Activated CD4-positive, alpha-beta T cell treated with anti-CD3 and anti-CD28 coated beads, Interleukin-2, Interleukin-6, amounts not matched to agents 100 ng/mL and 50 ng/mL, durations not matched to agents 16 hours and 8 hours (primary cell): ENCODE measurements around the gene HNRNPL.
"Not testable (repeated sequence)": the region's sequence is repeated elsewhere in the genome, so short reads cannot be mapped to it uniquely, and the experiment has no call there.

Experiments used
- DNase-seq: peaks from one replicate; pipeline ENCODE4 v3.0.0-alpha.2; 2020

The HNRNPL gene

DNA sequence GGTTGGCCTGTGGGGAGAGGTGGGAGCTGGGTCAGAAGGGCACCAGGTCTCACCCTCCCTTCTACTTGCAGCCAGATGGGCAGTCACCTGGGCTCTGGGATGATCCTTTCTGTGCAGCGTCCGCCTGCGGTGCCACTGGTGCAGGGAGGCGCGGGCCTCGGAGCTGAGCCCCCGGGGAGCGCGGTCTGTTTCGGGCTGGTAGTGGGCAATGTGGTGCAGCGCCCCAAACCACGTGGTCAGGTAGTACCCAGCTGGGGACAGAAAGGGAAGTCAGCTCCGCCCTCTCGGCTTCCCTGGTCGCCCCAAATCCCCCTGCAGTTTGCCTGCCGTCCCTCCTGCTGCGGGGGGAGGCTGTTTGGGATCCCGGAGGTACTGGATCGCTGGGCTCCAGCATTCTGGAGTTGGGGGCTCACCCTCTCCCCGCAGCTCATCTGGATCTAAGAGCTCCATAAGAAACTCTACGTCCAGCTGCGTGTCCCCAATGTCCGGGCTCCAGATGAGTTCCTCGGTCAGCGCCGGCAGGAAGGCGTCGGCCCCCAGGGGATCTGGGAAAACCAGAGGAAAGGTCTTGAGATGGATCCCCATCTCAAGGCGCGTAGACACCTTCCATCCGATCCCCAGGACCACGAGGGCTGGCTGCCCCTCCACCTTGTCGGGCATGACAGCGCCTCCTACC lies 19.5 kb upstream of the HNRNPL start:
- peak; percentile 62 for DNase-seq

DNA sequence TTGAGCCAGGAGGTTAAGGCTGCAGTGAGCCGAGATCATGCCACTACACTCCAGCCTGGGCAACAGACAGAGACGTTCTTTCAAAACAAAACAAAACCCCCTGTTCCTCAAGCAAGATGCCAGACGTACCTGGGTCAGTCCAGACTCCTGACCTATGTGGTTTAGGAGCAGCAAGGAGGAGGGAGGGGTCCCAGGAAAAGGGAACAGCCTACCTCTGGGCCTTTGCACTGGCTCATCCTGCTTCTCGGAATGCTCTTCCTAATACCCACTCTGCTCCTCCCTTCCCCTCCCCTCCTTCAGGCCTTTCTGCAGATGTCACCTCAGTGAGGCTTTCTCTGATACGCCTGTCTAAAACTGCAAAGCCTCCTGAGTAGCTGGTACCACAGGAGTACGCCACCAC lies 18.8 kb upstream of the HNRNPL start:
- no peak for DNase-seq

DNA sequence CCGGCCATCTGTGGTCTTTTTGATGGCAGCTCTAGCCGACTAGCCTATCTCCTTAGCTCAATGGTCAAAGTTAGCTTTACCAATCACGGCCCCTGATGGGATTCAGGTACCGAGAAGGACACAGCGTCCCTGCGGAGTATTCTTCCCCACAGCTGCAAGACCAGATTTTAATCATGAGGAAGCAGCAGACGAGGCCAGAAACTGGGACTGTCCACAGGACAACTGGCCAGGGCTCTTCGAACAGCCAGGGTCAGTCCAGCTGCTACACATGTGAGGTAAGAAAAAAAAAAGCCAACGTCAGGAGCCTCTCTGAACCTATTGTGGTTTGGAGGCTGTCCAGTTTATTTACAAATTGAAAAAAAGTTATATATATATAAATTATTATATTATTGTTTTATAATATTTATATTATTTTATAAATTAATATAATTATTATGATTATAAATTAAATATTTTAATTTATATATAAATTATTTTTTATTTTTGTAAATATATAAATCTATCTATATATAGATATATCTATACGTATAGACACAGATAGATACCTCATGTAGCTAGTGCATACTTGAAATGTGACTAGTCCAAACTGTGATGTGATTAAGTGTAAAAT lies 17.5 kb upstream of the HNRNPL start:
- no peak for DNase-seq

DNA sequence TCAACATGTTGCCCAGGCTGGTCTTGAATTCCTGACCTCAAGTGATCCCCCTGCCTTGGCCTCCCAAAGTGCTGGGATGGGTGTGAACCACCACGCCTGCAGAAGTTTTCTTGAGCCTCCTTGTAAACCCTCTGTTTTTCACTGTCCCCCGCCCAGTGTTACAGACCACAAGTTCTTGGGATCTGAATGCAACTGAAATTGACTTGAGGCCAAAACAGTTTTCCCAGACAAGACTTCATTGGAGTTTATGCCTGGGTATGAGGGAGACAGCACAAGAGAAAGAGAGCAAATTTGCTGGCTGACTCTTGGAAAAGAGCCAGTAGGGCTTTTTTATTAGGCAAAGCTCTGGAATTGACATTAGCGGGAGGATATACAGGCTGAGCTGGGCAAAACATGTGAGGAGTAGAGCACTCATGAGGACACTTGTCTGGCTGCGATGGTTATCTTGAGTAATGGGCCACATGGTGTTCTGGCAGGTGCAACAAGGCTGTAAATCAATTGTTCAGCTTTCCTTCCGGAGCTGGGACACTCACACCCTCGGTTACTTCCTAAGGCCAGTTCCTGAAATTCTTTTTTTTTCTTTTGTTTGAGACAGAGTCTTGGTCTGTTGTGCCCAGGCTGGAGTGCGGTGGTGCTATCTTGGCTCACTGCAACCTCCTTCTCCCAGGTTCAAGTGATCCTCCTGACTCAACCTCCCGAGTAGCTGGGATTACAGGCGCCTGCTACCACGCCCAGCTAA lies 12.7 kb upstream of the HNRNPL start:
- no peak for DNase-seq

DNA sequence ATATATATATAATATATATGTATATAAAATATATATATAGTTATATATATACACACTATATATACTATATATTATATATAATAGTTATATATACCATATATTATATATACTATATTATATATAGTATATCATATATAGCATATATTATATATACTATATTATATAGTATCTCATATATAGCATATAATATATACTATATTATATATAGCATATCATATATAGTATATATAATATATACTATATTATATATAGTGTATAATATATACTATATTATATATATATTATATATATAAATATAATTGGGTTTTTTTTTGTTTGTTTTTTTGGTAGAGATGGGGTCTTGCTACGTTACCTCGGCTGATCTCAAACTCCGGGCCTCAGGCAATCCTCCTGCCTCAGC lies 11.6 kb upstream of the HNRNPL start:
- DNase-seq, result no peak

DNA sequence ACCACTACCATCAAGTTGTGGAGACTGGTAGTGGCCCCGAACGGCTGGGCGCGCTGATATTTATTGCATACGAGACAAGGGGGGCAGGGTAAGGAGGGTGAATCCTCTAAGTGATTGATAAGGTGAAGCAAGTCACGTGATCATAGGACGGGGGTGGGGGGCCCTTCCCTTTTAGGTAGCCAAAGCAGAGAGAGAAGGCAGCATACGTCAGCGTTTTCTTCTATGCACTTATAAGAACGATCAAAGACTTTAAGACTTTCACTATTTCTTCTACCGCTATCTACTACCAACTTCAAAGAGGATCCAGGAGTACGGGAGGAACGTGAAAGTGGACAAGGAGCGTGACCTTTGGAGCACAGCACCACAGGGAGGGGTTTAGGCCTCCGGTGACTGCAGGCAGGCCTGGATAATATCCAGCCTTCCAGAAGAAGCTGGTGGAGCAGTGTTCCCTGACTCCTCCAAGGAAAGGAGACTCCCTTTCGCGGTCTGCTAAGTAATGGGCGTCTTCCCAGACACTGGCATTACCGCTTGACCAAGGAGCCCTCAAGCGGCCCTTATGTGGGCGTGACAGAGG lies 9.9 kb upstream of the HNRNPL start:
- not testable (repeated sequence) for DNase-seq

DNA sequence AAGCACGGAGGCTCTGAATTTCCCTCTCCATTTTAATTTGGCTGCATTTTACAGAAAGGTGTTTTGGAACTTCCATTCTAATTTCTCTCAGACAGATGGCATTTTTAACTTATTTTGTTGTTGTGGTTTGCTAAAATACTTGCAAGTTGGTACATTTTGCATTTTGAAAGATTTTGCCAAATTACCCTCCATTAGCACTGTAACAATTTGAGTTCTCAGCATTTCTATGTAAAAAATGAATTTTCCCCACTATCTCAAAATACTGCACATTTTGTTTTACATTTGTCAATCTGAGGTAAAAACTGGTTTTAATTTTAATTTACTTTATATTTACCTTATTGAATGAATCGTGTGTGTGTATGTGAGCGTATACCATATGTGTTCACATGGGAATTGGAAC lies 7.0 kb upstream of the HNRNPL start:
- no peak for DNase-seq

DNA sequence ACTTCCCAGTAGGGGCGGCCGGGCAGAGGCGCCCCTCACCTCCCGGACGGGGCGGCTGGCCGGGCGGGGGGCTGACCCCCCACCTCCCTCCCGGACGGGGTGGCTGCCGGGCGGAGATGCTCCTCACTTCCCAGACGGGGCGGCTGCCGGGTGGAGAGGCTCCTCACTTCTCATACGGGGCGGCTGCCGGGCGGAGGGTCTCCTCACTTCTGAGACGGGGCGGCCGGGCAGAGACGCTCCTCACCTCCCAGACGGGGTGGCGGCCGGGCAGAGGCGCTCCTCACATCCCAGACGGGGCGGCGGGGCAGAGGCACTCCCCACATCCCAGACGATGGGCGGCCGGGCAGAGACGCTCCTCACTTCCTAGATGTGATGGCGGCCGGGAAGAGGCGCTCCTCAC lies 6.0 kb upstream of the HNRNPL start:
- not testable (repeated sequence) for DNase-seq

DNA sequence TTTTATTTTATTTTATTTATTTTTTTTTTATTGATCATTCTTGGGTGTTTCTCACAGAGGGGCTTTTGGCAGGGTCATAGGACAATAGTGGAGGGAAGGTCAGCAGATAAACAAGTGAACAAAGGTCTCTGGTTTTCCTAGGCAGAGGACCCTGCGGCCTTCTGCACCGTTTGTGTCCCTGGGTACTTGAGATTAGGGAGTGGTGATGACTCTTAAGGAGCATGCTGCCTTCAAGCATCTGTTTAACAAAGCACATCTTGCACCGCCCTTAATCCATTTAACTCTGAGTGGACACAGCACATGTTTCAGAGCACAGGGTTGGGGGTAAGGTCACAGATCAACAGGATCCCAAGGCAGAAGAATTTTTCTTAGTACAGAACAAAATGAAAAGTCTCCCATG lies 5.2 kb upstream of the HNRNPL start:
- not testable (repeated sequence) for DNase-seq

DNA sequence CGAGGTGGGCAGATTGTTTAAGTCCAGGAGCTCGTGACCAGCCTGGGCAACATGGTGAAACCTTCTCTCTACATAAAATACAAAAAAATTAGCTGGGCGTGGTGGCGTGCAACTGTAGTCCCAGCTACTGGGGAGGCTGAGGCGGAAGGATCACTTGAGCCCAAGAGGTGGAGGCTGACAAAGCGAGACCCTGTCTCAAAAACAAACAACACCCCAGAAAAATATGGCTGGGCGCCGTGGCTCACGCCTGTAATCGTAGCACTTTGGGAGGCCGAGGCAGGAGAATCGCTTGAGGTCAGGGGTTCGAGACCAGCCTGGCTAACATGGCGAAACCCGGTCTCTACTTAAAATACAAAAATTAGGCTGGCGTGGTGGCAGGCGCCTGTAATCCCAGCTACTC lies 3.4 kb upstream of the HNRNPL start:
- no peak for DNase-seq

DNA sequence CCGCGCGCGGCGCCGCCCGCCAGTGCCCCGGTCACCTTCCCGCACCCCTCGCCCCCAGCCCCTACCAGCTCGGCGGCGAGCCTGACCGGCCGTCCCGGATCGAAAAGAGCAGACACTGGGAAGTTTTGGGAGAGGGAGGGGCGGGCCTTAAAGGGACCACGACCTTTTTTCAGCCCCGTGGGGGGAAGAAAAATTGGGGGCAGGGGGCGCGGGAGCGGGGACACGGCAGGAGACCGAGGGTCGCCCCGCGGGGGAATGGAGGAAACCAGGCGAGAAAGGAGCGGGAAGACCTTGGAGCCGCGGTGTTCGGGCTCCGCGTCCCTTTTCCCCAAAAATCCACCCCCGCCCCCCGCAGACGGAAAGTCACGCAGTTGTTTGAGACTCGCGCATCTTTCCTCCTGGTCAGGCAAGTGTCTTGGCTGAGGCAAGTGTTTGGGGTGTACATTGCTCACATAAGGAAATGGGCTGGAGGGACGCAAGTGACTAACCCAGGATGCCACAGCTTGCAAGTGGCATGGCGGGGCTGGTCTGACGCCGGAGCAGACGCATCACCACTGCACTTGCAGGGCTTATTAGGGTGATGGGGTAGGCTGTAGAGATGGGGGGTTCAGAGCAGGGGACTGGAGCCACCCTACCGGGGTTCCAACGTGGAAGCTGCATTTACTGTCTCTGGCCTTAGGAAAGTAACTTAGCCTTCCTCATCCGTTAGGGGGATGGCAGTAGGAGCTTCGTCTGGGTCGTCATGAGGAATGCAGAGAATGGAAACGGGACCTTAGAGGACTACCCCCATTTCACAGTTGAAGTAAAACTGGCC lies 2.7 kb upstream of the HNRNPL start:
- DNase-seq, result peak; percentile 77

DNA sequence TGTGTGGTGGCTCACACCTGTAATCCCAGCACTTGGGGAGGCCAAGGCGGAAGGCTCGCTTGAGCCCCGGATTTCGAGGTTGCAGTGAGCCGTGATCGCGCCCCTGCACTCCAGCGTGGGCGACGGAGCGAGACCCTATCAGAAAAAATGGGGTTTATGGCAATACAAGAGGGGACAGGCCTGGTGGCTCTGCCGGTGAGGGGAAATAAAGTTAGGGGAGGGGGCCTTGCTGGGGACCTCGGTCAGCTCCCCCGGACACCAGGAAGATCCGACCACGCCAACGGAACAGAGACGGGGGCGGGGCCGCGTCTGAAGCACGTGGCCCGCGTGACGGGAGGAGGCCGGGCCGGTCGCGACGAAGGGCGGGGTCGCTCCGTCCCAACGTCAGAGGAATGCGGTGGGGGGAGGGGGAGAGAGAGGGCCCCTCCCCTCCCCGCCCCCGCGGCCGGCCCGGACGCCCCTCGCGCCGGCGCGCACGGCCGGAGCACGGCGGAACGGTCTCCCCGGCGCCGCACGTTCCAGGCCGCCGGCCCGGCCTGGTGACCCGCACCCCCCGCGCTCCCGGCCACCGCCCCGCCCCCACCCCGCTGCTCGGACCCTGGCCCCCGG lies 1.9 kb upstream of the HNRNPL start:
- peak; percentile 96 for DNase-seq

DNA sequence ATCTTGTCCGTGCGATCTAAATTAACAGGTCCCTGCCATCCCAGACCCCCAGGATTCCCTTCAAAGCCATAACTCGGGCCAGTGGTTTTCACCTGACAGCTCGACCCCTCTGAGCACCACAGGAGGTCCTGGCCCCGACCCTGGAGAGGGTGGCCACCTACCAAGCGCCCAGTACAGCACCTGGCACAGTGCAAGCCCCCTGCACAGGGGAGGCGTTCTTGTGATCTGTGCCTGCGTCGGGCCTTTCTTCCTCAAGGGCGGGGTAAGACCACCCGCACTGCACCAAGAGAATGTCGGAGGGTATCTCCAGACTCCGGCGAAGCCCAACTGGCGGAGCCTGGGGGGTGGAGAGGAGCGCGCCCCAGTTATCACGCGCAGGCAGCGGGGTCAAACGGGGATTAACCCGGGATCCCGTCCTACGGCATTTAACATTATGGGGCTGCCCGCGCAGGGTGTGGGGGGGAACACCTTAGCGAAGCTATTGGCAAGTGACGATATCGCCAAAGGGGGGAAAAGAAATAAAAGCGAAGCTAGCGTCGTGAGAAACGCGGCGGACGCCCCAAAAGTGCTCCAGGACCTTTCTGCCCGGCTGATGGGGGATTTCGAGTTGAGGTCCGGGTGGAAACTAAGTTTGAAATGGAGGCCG lies 1.3 kb upstream of the HNRNPL start:
- DNase-seq, result no peak

DNA sequence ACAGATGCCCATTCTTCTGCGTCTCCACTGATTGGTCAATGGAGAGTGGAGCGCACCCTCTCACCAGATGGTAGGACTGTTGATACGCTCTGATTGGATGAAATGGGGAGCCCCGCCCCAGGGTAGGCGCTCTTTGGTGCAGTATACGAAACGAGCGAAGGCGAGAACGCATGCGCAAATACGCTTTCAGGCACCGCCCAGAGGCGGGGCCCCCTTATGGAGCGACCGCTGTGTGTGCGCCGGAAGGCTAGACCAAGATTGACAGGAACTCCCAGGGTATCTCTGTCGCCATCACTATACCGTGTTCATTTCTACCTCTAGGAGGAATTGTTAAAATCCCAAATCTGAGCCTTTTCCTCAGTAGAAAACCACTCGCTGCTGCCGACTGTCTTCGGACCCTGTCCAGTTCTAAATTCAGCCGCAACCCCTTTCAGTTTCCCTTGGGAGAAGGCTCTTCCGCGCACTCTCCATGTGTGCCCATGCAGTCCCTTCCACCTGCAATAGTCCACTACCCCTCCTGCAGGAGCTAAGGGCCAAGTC lies 720 bp upstream of the HNRNPL start:
- DNase-seq, result no peak

DNA sequence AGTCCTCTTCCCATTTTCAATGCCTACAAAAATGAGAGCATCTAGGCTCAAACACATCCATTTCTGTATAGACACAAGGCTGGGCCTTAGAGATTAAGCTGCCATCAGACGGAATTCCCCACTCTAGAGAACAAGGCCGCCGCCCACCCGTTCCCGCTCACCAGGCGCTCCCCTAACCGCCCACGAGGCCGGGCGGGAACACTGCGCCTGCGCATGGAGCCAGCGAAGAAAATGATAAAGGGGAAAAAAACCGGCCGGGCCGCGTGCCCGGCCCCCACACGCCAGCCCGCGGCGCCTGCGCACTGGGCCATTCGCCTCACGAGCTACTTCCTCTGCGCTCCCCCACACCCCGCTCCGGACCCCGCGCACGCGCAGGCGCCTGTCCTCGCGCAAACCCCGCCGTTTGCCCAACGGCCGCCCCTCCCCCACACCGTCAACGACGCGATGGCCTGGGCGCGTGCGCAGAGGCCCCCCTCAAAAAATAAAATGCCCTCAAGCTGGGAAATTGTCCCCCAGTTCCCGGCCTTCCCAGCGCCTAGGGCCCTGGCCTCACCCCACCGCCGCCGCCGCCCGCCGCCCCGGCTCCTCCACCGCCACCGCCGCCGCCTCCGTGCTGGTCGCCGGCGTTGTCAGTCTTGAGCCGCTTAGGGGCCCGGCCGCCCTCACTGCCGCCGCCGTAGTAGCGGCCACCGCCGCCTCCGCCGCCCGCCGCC lies 483 bp downstream of the HNRNPL start:
- DNase-seq, result peak; percentile 99

DNA sequence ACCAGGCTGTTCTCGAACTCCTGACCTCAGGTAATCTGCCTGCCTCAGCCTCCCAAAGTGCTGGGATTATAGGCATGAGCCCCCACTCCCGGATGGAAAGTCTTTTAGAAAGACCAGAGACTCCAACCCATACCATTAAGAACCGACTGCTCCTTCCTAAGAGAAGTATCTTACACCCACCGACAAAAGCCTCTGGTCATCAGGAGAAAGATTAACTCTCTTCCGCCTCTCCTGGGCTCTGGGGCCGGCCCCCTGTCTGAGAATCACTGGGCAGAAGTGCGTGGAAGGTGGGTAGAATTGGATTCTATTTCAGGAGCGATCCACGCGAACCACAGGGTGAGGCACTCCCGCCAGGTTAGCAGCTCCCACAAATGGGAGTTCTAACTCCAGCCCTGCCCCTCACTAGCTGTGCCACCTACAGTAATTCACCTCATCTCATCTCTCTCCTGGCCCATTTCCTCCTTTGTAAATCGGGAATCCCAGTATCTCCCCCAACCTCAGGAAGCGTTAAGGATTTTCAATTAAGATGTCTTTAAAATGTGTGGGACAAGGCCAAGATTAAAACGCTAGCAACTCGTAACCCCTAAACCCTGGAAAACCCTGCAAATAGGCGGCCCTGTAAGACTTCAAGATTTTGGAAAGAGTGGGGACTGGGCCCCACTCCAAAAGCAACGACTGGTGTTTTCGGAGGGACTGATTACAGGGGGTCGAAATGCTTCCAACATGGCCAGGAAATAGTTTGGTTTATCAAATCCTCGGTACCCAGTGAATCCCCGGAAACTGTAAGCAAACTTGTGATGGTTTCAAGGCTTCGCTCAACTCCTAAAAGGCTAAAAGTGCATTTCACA lies 1.3 kb downstream of the HNRNPL start:
- DNase-seq, result no peak

DNA sequence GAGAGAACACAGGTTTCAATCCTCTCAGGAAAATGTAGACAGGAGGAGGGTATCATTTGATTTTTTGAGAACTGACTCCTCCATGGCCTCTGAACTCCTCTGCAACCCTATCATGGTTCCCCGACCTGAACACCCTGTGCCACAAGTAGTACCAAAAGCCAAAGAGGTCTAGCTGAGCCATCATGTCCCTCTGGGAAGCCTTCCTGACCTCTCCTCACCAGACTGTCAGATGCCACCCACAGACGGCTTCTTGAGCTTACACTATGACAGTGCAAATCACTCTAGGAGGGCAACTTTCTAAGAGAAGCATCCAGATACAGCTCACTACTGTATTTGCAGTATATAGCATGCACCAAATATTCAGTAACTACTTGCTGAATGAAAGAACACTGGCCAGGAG lies 3.7 kb downstream of the HNRNPL start:
- DNase-seq, result no peak

DNA sequence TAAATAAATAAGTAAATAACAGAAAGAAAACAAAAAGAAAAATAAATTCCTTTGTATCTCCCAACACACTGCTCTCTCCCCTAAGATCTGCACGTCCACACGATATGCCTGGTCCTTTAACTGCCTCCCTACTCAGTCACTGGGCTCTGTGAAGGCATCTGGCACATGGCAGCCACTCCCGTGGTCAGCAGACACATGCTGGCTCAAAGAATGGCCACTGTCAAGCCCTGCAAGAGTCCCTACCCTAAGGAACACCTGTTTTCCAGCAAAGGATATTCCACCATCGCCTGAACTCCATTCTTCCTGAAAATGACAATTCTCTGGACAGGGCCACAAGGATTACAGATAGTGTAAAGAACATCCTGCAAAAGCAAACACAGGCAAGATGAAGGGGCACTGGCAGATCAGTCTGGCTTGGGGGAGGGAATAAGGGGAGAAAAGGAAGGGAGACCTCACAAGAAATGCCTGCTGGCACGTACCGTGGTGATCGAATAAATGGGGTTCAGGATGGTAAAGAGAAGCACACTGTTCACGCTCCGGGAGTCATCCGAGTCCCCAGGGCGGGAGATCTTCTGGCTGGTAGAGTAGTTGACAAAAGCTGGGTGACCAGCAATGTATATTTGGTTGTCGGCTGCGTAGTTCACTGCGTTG lies 4.3 kb downstream of the HNRNPL start:
- DNase-seq, result no peak

DNA sequence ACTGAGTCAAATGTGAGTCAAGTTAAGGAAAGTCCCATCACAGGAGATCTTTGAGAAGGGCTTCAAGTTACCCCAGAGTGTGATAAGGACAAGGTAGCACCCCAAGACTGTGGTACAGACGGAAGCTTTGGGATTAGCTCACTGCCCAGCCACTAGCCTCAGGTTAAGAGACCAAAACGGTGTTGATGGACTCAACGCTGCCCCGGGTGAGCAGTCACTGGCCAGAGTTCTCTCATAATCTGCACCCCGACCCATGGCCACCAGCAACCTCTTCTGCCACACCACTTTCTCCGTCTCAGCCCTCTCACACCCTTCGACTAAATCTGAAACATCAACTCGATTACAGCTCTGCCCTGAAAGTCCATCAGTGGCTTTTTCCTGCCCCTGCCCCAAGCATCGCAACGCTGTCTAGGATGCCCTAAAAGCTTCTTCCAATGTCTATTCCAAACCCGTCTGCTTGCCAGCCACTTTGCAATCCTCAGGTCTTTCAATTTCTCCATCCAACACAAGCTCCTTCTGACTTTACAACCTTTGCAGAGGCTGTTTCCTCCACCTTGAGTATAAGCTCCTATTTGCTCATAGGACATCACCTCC lies 5.6 kb downstream of the HNRNPL start:
- DNase-seq, result no peak
